GM12878 (cell line): ENCODE data around the gene DMAC1. TPM values are rescaled to one million over a fixed set of nuclear protein-coding genes. Genes with fewer than 3 reads are reported as not detected.

Experiments used
- ATAC-seq: fragments of 200-7000 bp; cut with Tn5 transposase; 3 replicates; pipeline ENCODE4 v1.9.1; 2020; ENCODE audit warnings: mild to moderate bottlenecking, moderate library complexity
- BruUV-seq: library from RNA; stranded (reverse); fragments of 400-500 nt; replicated peaks from 2 replicates; lab custom pipeline; 2021; lab: Mats Ljungman, UMichigan
- CTCF ChIA-PET: fragments of 300-600 bp; sonication (Branson Sonifier 250); formaldehyde crosslinking; extraction: SDS; loops from one replicate; lab custom pipeline; 2021; ENCODE audit warnings: inconsistent platforms; lab: Yijun Ruan, JAX
- POLR2A ChIA-PET: fragments of 350-600 bp; formaldehyde crosslinking; extraction: SDS; loops from one replicate; lab custom pipeline; 2021; ENCODE audit warnings: inconsistent platforms; lab: Charles Lee
- RAD21 ChIA-PET: fragments of 300-600 bp; sonication (Branson Sonifier 250); formaldehyde crosslinking; loops from one replicate; lab custom pipeline; 2023; ENCODE audit warnings: antibody characterized with exemption; ENCODE audit not compliant: unreplicated experiment; lab: Charles Lee
- SMC1A ChIA-PET: fragments of 300-600 bp; sonication (Branson Sonifier 250); formaldehyde crosslinking; loops from one replicate; lab custom pipeline; 2023; ENCODE audit not compliant: unreplicated experiment, uncharacterized antibody; lab: Charles Lee
- DNase-seq: peaks from one replicate; pipeline ENCODE4 v3.0.0-alpha.2; 2011; ENCODE audit warnings: low read depth, low spot score
- FAIRE-seq: peaks from 3 replicates; lab custom pipeline; 2011; peaks lifted over from hg19 to GRCh38; lab: Jason Lieb, UNC
- H2AFZ ChIP-seq: 2 replicates; pipeline ENCODE4 v1.6.0; 2011; ENCODE audit warnings: low read depth, low read length, control low read depth; ENCODE audit not compliant: control insufficient read depth
- H3K27ac ChIP-seq: 2 replicates; pipeline ENCODE4 v1.5.1; 2011; ENCODE audit warnings: control low read depth; ENCODE audit not compliant: control insufficient read depth, insufficient read depth
- H3K27me3 ChIP-seq, 2 experiments: replicated peaks in 1 of 2; 2 replicates each; pipeline versions ENCODE4 v1.6.0 to v1.6.1; 2011; ENCODE audit warnings: low read length in 1 of 2; ENCODE audit not compliant: control insufficient read depth in 2 of 2, insufficient read depth in 2 of 2
- H3K36me3 ChIP-seq, 2 experiments: 2 replicates each; pipeline ENCODE4 v1.5.1; 2011; ENCODE audit warnings: low read length in 1 of 2; ENCODE audit not compliant: control insufficient read depth in 2 of 2, insufficient read depth in 2 of 2
- H3K4me1 ChIP-seq: 2 replicates; pipeline ENCODE4 v1.6.1; 2011; ENCODE audit warnings: mild to moderate bottlenecking, low read length, moderate library complexity, mixed read lengths; ENCODE audit not compliant: control insufficient read depth, insufficient read depth
- H3K4me2 ChIP-seq: 2 replicates; pipeline ENCODE4 v1.6.0; 2011; ENCODE audit warnings: control low read depth; ENCODE audit not compliant: control insufficient read depth, insufficient read depth
- H3K4me3 ChIP-seq: fragments of 200-600 bp; sonication (generic); 2 replicates; pipeline ENCODE4 v1.5.1; 2016
- H3K79me2 ChIP-seq: 2 replicates; pipeline ENCODE4 v1.6.0; 2011; ENCODE audit warnings: low read length; ENCODE audit not compliant: control insufficient read depth, insufficient read depth
- H3K9ac ChIP-seq: 2 replicates; pipeline ENCODE4 v1.8.0; 2011; ENCODE audit warnings: low read length, control low read depth, mixed read lengths; ENCODE audit not compliant: control insufficient read depth, insufficient read depth
- H3K9me3 ChIP-seq: replicated peaks from 3 replicates; pipeline ENCODE4 v1.5.1; 2011; ENCODE audit warnings: mild to moderate bottlenecking, low read length; ENCODE audit not compliant: control insufficient read depth, insufficient read depth
- H4K20me1 ChIP-seq: 2 replicates; pipeline ENCODE4 v1.6.0; 2011; ENCODE audit not compliant: control insufficient read depth, insufficient read depth
- ZNF384 ChIP-seq: IDR thresholded peaks from 2 replicates; pipeline ENCODE4 v1.6.1; 2012; ENCODE audit warnings: low read depth, mild to moderate bottlenecking, low read length, improper control_type of control experiment, borderline replicate concordance
- ZNF622 ChIP-seq: fragments of 450-650 bp; IDR thresholded peaks from 2 replicates; pipeline ENCODE4 v1.6.1; 2017; ENCODE audit warnings: mild to moderate bottlenecking, inconsistent platforms
- WGBS: methylation state at CpG from one replicate; pipeline ENCODE4 v1.1.6; 2016; ENCODE audit warnings: low lambda C conversion rate; ENCODE audit not compliant: insufficient replicate concordance, insufficient coverage; ENCODE audit errors: missing lambda C conversion rate; 5-methylcytosine and 5-hydroxymethylcytosine counted together
- in situ Hi-C: fragments of 300-500 bp; cut with MboI; formaldehyde crosslinking; loops from 9 replicates; pipeline ENCODE4 v1.14.3; 2018; ENCODE audit warnings: mixed read lengths
- intact Hi-C: fragments of 100-400 bp; cut with micrococcal nuclease; formaldehyde crosslinking; loops from one replicate; pipeline ENCODE4 v1.14.2; 2022; ENCODE audit not compliant: unreplicated experiment
- polyA plus RNA-seq, 11 experiments: library from polyadenylated mRNA; depleted of rRNA in 4 of 11; unstranded in 6 of 11; stranded (reverse) in 5 of 11; fragments of >200 nt; fragmentation: Nextera tagmentation in 4 of 11; fragmentation: Illumina TruSeq in 1 of 11; extraction: Ambion mirVana in 4 of 11; extraction: Trizol in 1 of 11; gene quantifications; 1 replicate in 1 of 11; 2 replicates in 10 of 11; pipeline versions ENCODE4 v1.2.1 to v1.2.3, GENCODE V29; 2011 to 2016; ENCODE audit warnings: inconsistent platforms in 2 of 11, missing spikeins in 2 of 11, low read depth in 1 of 11
- total RNA-seq, 4 experiments: library from RNA; depleted of rRNA in 3 of 4; stranded (reverse); fragments of >200 nt in 3 of 4; fragmentation: Illumina TruSeq in 1 of 4; extraction: Trizol in 1 of 4; gene quantifications; 2 replicates each; pipeline versions ENCODE4 v1.2.1 to v1.2.3, GENCODE V29; 2013 to 2021
- TF ChIP-seq, protein P1 (sequence below): fragments of 450-650 bp; formaldehyde crosslinking; IDR thresholded peaks from 2 replicates; pipeline ENCODE4 v1.5.0; 2022; ENCODE audit warnings: mild to moderate bottlenecking, missing genetic modification characterization
- TF ChIP-seq, protein P2 (sequence below): fragments of 450-650 bp; formaldehyde crosslinking; IDR thresholded peaks from 2 replicates; pipeline ENCODE4 v1.4.0; 2020; ENCODE audit warnings: mild to moderate bottlenecking, moderate library complexity
- TF ChIP-seq, protein P3 (sequence below): IDR thresholded peaks from 2 replicates; pipeline ENCODE4 v1.6.1; 2011; ENCODE audit warnings: low read depth, mild to moderate bottlenecking, low read length, moderate library complexity, borderline replicate concordance; ENCODE audit errors: extremely low read depth

DMAC1 gene
- total and polyA plus RNA-seq, 10 of the 15 experiments (the other 5 are each of a cell fraction or from before 2014, with no cell fraction given): 16.0 to 123 (median 44.5) TPM

DNA sequence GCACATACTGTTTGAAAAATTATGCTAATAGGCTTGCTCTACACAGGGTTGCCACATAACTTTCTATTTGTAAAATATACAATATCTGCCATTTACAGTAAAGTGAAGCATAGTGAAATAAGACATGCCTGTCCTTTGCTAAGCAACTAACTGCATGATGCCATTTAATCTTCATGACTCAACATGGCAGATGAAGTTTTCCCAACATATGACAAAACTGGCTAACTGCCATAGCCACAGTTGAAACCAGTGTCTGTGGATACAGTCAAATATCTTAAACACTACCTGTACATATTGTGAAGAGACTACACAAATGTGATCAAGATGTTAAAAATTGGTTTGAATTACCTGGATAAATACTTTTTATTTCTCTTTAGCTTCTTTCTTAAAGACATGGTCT, 3.1 kb upstream of the DMAC1 start (continued):
- TF ChIP-seq, protein P1, sequence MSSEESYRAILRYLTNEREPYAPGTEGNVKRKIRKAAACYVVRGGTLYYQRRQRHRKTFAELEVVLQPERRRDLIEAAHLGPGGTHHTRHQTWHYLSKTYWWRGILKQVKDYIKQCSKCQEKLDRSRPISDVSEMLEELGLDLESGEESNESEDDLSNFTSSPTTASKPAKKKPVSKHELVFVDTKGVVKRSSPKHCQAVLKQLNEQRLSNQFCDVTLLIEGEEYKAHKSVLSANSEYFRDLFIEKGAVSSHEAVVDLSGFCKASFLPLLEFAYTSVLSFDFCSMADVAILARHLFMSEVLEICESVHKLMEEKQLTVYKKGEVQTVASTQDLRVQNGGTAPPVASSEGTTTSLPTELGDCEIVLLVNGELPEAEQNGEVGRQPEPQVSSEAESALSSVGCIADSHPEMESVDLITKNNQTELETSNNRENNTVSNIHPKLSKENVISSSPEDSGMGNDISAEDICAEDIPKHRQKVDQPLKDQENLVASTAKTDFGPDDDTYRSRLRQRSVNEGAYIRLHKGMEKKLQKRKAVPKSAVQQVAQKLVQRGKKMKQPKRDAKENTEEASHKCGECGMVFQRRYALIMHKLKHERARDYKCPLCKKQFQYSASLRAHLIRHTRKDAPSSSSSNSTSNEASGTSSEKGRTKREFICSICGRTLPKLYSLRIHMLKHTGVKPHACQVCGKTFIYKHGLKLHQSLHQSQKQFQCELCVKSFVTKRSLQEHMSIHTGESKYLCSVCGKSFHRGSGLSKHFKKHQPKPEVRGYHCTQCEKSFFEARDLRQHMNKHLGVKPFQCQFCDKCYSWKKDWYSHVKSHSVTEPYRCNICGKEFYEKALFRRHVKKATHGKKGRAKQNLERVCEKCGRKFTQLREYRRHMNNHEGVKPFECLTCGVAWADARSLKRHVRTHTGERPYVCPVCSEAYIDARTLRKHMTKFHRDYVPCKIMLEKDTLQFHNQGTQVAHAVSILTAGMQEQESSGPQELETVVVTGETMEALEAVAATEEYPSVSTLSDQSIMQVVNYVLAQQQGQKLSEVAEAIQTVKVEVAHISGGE (CRISPR knock-in tag): no peak
- TF ChIP-seq, protein P2, sequence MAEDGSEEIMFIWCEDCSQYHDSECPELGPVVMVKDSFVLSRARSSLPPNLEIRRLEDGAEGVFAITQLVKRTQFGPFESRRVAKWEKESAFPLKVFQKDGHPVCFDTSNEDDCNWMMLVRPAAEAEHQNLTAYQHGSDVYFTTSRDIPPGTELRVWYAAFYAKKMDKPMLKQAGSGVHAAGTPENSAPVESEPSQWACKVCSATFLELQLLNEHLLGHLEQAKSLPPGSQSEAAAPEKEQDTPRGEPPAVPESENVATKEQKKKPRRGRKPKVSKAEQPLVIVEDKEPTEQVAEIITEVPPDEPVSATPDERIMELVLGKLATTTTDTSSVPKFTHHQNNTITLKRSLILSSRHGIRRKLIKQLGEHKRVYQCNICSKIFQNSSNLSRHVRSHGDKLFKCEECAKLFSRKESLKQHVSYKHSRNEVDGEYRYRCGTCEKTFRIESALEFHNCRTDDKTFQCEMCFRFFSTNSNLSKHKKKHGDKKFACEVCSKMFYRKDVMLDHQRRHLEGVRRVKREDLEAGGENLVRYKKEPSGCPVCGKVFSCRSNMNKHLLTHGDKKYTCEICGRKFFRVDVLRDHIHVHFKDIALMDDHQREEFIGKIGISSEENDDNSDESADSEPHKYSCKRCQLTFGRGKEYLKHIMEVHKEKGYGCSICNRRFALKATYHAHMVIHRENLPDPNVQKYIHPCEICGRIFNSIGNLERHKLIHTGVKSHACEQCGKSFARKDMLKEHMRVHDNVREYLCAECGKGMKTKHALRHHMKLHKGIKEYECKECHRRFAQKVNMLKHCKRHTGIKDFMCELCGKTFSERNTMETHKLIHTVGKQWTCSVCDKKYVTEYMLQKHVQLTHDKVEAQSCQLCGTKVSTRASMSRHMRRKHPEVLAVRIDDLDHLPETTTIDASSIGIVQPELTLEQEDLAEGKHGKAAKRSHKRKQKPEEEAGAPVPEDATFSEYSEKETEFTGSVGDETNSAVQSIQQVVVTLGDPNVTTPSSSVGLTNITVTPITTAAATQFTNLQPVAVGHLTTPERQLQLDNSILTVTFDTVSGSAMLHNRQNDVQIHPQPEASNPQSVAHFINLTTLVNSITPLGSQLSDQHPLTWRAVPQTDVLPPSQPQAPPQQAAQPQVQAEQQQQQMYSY (CRISPR knock-in tag): no peak

DNA sequence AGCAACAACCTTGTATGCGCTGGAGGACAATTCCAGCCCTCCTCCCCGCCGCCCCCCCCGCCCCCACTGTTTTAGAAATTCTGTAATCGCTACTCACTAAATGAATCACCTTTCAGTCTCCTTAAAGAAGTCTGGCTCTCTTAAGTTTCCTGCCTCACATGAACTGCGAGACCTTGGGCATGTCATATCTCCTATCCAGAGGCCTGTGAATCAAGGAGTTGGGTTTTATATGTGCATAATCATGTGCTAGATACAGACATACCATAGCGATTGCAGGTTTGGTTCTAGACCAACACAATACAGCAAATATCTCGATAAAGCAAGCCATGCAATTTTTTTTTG, 337 bp upstream of the DMAC1 start:
- in situ Hi-C loops (loop anchor here (10.0 to 25.0 kb wide), 4 partner anchors 175 to 1913 kb away; partner anchors contain the start of gene MLANA), intact Hi-C loops (loop anchor here (5.0 kb wide), 1 partner anchor 177 kb away; no protein-coding TSS in a partner anchor)
- no peaks in the 10 kb centered on the region for H3K4me1 ChIP-seq
- H3K36me3 ChIP-seq: no peaks in the 10 kb centered on the region; a peak in 1 of 4 replicates
- H4K20me1 ChIP-seq: no peaks in the 10 kb centered on the region
- H3K4me2 ChIP-seq: peak overlapping the region; percentile 28; the same call in 1 of the 2 replicates
- ATAC-seq (peak; percentile 42), DNase-seq (no peak), FAIRE-seq (no peak)
- H3K9ac ChIP-seq: no peak overlapping the region
- no peak overlapping the region for H3K27ac ChIP-seq
- CTCF ChIA-PET: no interaction called here
- peak overlapping the region; percentile 73 for H2AFZ ChIP-seq
- SMC1A ChIA-PET: interaction anchor here (0.7 kb wide), 1 partner anchor 496 kb away, joined by 3 read pairs; no protein-coding TSS in a partner anchor
- H3K4me3 ChIP-seq: peak overlapping the region; percentile 60; the same call in 1 of the 2 replicates
- BruUV-seq: no TSS peak
- POLR2A ChIA-PET: interaction anchor here (0.6 kb wide), 1 partner anchor 213 kb away, joined by 3 read pairs; no protein-coding TSS in a partner anchor
- WGBS: 42% methylated on average over 4 of the region's 8 CpGs
- no peaks in the 10 kb centered on the region for H3K27me3 ChIP-seq
- no peaks in the 10 kb centered on the region for H3K9me3 ChIP-seq
- RAD21 ChIA-PET: no interaction called here
- peaks cover 10% of the 10 kb centered on the region for H3K79me2 ChIP-seq
- no peak for TF ChIP-seq ZNF622
- no peak for TF ChIP-seq ZNF384
- TF ChIP-seq, protein P3, sequence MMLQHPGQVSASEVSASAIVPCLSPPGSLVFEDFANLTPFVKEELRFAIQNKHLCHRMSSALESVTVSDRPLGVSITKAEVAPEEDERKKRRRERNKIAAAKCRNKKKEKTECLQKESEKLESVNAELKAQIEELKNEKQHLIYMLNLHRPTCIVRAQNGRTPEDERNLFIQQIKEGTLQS: no peak
